H1 (cell line): Measurements from ENCODE around the gene CAMK1G. TPM values are rescaled to one million over a fixed set of nuclear protein-coding genes. Genes with fewer than 3 reads are reported as not detected.

ENCODE experiments used
- ATF3 ChIP-seq: IDR thresholded peaks from 2 replicates; pipeline ENCODE4 v1.6.1; 2011; ENCODE audit warnings: low read depth, mild to moderate bottlenecking, low read length; ENCODE audit not compliant: insufficient read depth
- CBX5 ChIP-seq: fragments of 300-800, 300-1000 bp; sonication (generic); IDR thresholded peaks from 2 replicates; pipeline ENCODE4 v1.7.1; 2016; ENCODE audit warnings: antibody characterized with exemption, low read length, low read depth
- CHD1 ChIP-seq: IDR thresholded peaks from 2 replicates; pipeline ENCODE4 v1.6.1; 2012; ENCODE audit warnings: low read depth, low read length, improper control_type of control experiment
- GABPA ChIP-seq: IDR thresholded peaks from 2 replicates; pipeline ENCODE4 v1.6.1; 2011; ENCODE audit warnings: mild to moderate bottlenecking, low read length, moderate library complexity, borderline replicate concordance; ENCODE audit not compliant: insufficient read depth
- HDAC2 ChIP-seq, 2 experiments: fragments of 300-600 bp in 1 of 2; sonication (generic) in 1 of 2; IDR thresholded peaks; 2 replicates each; pipeline ENCODE4 v1.6.1; 2011 to 2012; ENCODE audit warnings: low read depth in 2 of 2, low read length in 2 of 2, mild to moderate bottlenecking in 2 of 2, moderate library complexity in 2 of 2, borderline replicate concordance in 1 of 2, inconsistent platforms in 1 of 2
- JUND ChIP-seq: IDR thresholded peaks from 2 replicates; pipeline ENCODE4 v1.6.1; 2011; ENCODE audit warnings: mild to moderate bottlenecking, improper control_type of control experiment, low read length
- RFX5 ChIP-seq: IDR thresholded peaks from 2 replicates; pipeline ENCODE4 v1.6.1; 2011; ENCODE audit warnings: low read depth, low read length, improper control_type of control experiment, borderline replicate concordance
- SP2 ChIP-seq: IDR thresholded peaks from 2 replicates; pipeline ENCODE4 v1.6.1; 2012; ENCODE audit warnings: mild to moderate bottlenecking, low read length, inconsistent platforms
- polyA plus RNA-seq, 7 experiments: library from polyadenylated mRNA; depleted of rRNA in 3 of 7; stranded (reverse) in 5 of 7; unstranded in 2 of 7; fragments of >200 nt in 5 of 7; fragments of 200-250 nt in 2 of 7; gene quantifications; 1 replicate in 5 of 7; 2 replicates in 1 of 7; 4 replicates in 1 of 7; pipeline versions ENCODE4 v1.2.1 to v1.2.3, GENCODE V29; 2011 to 2013; ENCODE audit warnings: missing spikeins in 2 of 7, mixed read lengths in 2 of 7
- total RNA-seq: library from RNA; stranded (reverse); fragmentation: NEBNext Ultra II Directional; extraction: Animal tissue kit (Norgen Biotek cat#: 25700); gene quantifications from 2 replicates; pipeline ENCODE4 v1.2.1, GENCODE V29; 2021

CAMK1G gene
- total and polyA plus RNA-seq, 2 of the 8 experiments (the other 6 are each of a cell fraction or from before 2014, with no cell fraction given), result 1.00 to 1.0 TPM

GRCh38 chr1:209653915-209654351 is 70.4 kb downstream of the CAMK1G start (continued):
- no peak for TF ChIP-seq ATF3
- no peak for TF ChIP-seq JUND
- TF ChIP-seq SP2, result no peak
- TF ChIP-seq RFX5, result no peak
- no peak for TF ChIP-seq CHD1
- TF ChIP-seq GABPA, result no peak
- TF ChIP-seq CBX5, result no peak
- TF ChIP-seq HDAC2 (IDR thresholded peaks at IDR 0.05; ENCODE audit: borderline replicate concordance in 1 of 2, low read depth in 2 of 2, low read length in 2 of 2), result no peak
- TF ChIP-seq, all 59 proteins: peak for 0
